Vagina (tissue), 2 donors: ENCODE data around the gene POLK.

Experiments used
- POLR2A ChIP-seq, 2 donors: fragments of 450-650 bp; IDR thresholded peaks; one replicate each; pipeline ENCODE4 v1.6.1; 2017; ENCODE audit warnings: antibody characterized with exemption in 2 of 2, mild to moderate bottlenecking in 2 of 2, moderate library complexity in 2 of 2
- POLR2AphosphoS5 ChIP-seq, 2 donors: sonication (generic); formaldehyde crosslinking; IDR thresholded peaks; one replicate each; pipeline ENCODE4 v1.9.0; 2017; ENCODE audit warnings: antibody characterized with exemption in 2 of 2, mild to moderate bottlenecking in 2 of 2, low read depth in 1 of 2; ENCODE audit not compliant: insufficient read depth in 1 of 2
- TF ChIP-seq, protein P1 (sequence below), 3 experiments: fragments of 450-650 bp in 2 of 3; fragments of 200-600 bp in 1 of 3; sonication (generic) in 1 of 3; IDR thresholded peaks; one replicate each; pipeline ENCODE4 v1.5.1; 2017 to 2019; ENCODE audit warnings: antibody characterized with exemption in 3 of 3, mild to moderate bottlenecking in 2 of 3, moderate library complexity in 2 of 3

DNA sequence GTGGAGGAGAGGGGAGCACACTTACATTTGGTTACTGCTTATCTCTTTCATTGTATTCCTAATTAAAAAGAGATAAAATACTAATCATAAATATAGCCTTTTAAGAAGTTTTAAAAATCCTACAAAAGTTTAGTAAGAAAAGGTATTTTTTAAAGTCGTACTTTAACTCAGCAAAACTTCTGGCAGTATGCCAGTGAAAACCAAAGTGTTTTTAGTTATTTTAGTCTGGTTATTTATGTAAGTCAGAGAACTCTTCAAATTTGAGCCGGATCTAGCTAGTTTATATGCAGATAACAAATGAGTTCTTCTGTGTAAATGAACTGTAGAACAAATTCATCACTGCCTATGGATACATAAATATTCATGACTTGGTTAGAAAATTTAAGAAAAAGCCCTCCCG is 63.1 kb downstream of the POLK start:
- TF ChIP-seq POLR2A (IDR thresholded peaks at IDR 0.05) (no peak), POLR2AphosphoS5 (IDR thresholded peaks at IDR 0.05; ENCODE audit: insufficient read depth in 1 of 2, low read depth in 1 of 2) (no peak)
- TF ChIP-seq, protein P1, sequence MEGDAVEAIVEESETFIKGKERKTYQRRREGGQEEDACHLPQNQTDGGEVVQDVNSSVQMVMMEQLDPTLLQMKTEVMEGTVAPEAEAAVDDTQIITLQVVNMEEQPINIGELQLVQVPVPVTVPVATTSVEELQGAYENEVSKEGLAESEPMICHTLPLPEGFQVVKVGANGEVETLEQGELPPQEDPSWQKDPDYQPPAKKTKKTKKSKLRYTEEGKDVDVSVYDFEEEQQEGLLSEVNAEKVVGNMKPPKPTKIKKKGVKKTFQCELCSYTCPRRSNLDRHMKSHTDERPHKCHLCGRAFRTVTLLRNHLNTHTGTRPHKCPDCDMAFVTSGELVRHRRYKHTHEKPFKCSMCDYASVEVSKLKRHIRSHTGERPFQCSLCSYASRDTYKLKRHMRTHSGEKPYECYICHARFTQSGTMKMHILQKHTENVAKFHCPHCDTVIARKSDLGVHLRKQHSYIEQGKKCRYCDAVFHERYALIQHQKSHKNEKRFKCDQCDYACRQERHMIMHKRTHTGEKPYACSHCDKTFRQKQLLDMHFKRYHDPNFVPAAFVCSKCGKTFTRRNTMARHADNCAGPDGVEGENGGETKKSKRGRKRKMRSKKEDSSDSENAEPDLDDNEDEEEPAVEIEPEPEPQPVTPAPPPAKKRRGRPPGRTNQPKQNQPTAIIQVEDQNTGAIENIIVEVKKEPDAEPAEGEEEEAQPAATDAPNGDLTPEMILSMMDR (IDR thresholded peaks at IDR 0.05), result no peak
